Endothelial cell of umbilical vein (primary cell): ENCODE data around the gene PERCC1. TPM values are rescaled to one million over a fixed set of nuclear protein-coding genes. Genes with fewer than 3 reads are reported as not detected.

Experiments used
- BruUV-seq: library from RNA; stranded (reverse); fragments of 400-500 nt; replicated peaks from 2 replicates; lab custom pipeline; 2021; lab: Mats Ljungman, UMichigan
- CTCF ChIA-PET: fragments of 300-600, 350-600 bp; sonication (Branson Sonifier 250); formaldehyde crosslinking; loops from one replicate; lab custom pipeline; 2021; ENCODE audit warnings: antibody characterized with exemption, inconsistent platforms; lab: Charles Lee
- POLR2A ChIA-PET: fragments of 300-600, 350-600 bp; sonication (Branson Sonifier 250); formaldehyde crosslinking; loops from one replicate; lab custom pipeline; 2021; ENCODE audit warnings: antibody characterized with exemption, inconsistent platforms; lab: Charles Lee
- DNase-seq: peaks from one replicate; pipeline ENCODE4 v3.0.0-alpha.2; 2011; ENCODE audit warnings: low read depth, low spot score
- FAIRE-seq: peaks from 2 replicates; lab custom pipeline; 2011; peaks lifted over from hg19 to GRCh38; lab: Jason Lieb, UNC
- H2AFZ ChIP-seq: 2 replicates; pipeline ENCODE4 v1.6.0; 2012; ENCODE audit warnings: low read depth, low read length, control low read depth, inconsistent platforms
- H3K27ac ChIP-seq: 2 replicates; pipeline ENCODE4 v1.5.1; 2011; ENCODE audit warnings: low read depth, mild to moderate bottlenecking, control low read depth, low read length, moderate library complexity; ENCODE audit not compliant: insufficient read depth
- H3K27me3 ChIP-seq, 2 experiments: 2 replicates each; pipeline versions ENCODE4 v1.6.0 to v1.6.1; 2011; ENCODE audit warnings: low read length in 2 of 2, mixed read lengths in 1 of 2; ENCODE audit not compliant: control insufficient read depth in 2 of 2, insufficient read depth in 2 of 2
- H3K36me3 ChIP-seq, 2 experiments: 2 replicates in 1 of 2; 3 replicates in 1 of 2; pipeline ENCODE4 v1.5.1; 2011; ENCODE audit warnings: low read length in 2 of 2, mild to moderate bottlenecking in 1 of 2, moderate library complexity in 1 of 2; ENCODE audit not compliant: control insufficient read depth in 2 of 2, insufficient read depth in 2 of 2; ENCODE audit errors: extremely low read depth in 1 of 2
- H3K4me1 ChIP-seq: 3 replicates; pipeline ENCODE4 v1.5.1; 2011; ENCODE audit warnings: mild to moderate bottlenecking, low read length; ENCODE audit not compliant: control insufficient read depth, insufficient read depth; ENCODE audit errors: extremely low read depth
- H3K4me2 ChIP-seq: 2 replicates; pipeline ENCODE4 v1.6.1; 2011; ENCODE audit warnings: low read length, control low read depth, mixed read lengths; ENCODE audit not compliant: insufficient read depth
- H3K4me3 ChIP-seq, 3 experiments: fragments of 200-600 bp in 1 of 3; sonication (generic), shearing (Covaris generic) in 1 of 3; replicated peaks in 1 of 3; 2 replicates each; pipeline ENCODE4 v1.5.1; 2011 to 2016; ENCODE audit warnings: control low read depth in 3 of 3, low read length in 3 of 3, mild to moderate bottlenecking in 2 of 3, inconsistent platforms in 1 of 3, low read depth in 1 of 3, moderate library complexity in 1 of 3; ENCODE audit not compliant: insufficient read depth in 1 of 3
- H3K79me2 ChIP-seq: 2 replicates; pipeline ENCODE4 v1.6.0; 2012; ENCODE audit warnings: low read length, inconsistent platforms; ENCODE audit not compliant: control insufficient read depth, insufficient read depth
- H3K9ac ChIP-seq: replicated peaks from 2 replicates; pipeline ENCODE3; 2011; ENCODE audit warnings: low read length, control low read depth; ENCODE audit not compliant: insufficient read depth; ENCODE audit errors: extremely low read depth
- H3K9me1 ChIP-seq: replicated peaks from 3 replicates; pipeline ENCODE4 v1.6.0; 2011; ENCODE audit warnings: mild to moderate bottlenecking, low read length; ENCODE audit not compliant: control insufficient read depth, insufficient read depth; ENCODE audit errors: extremely low read depth
- H3K9me3 ChIP-seq: replicated peaks from 2 replicates; pipeline ENCODE4 v1.5.1; 2012; ENCODE audit warnings: low read length, inconsistent platforms; ENCODE audit not compliant: control insufficient read depth, insufficient read depth
- H4K20me1 ChIP-seq: replicated peaks from 2 replicates; pipeline ENCODE3; 2011; ENCODE audit warnings: mild to moderate bottlenecking, low read length; ENCODE audit not compliant: control insufficient read depth, insufficient read depth; ENCODE audit errors: extremely low read depth
- CTCF ChIP-seq, 2 donors: IDR thresholded peaks; 1 replicate in 1 of 2; 2 replicates in 1 of 2; pipeline ENCODE4 v1.5.1; 2011; ENCODE audit warnings: low read length in 2 of 2, mild to moderate bottlenecking in 2 of 2, moderate library complexity in 2 of 2, control low read depth in 1 of 2, inconsistent platforms in 1 of 2, low read depth in 1 of 2; ENCODE audit not compliant: insufficient read depth in 1 of 2; ENCODE audit errors: extremely low read depth in 1 of 2
- EZH2 ChIP-seq: IDR thresholded peaks from 2 replicates; pipeline ENCODE4 v1.6.1; 2012; ENCODE audit warnings: borderline replicate concordance, low read depth, mild to moderate bottlenecking, moderate library complexity, low read length, inconsistent platforms; ENCODE audit not compliant: severe bottlenecking
- FOS ChIP-seq: IDR thresholded peaks from 2 replicates; pipeline ENCODE4 v1.6.1; 2011; ENCODE audit warnings: mild to moderate bottlenecking, low read length, moderate library complexity, borderline replicate concordance; ENCODE audit not compliant: insufficient read depth
- GATA2 ChIP-seq: IDR thresholded peaks from 2 replicates; pipeline ENCODE4 v1.7.0; 2011; ENCODE audit warnings: low read depth, mild to moderate bottlenecking, moderate library complexity, mixed read lengths, low read length; ENCODE audit not compliant: insufficient read length, insufficient read depth
- JUN ChIP-seq: IDR thresholded peaks from 2 replicates; pipeline ENCODE4 v1.6.1; 2011; ENCODE audit warnings: borderline replicate concordance, low read depth; ENCODE audit not compliant: insufficient read length, insufficient read depth
- MAX ChIP-seq: IDR thresholded peaks from 2 replicates; pipeline ENCODE4 v1.6.1; 2011; ENCODE audit not compliant: insufficient read depth, insufficient read length
- MYC ChIP-seq: IDR thresholded peaks from one replicate; pipeline ENCODE4 v1.6.1; 2011; ENCODE audit warnings: mild to moderate bottlenecking, low read depth, low read length
- POLR2A ChIP-seq: IDR thresholded peaks from 2 replicates; pipeline ENCODE4 v1.6.1; 2012; ENCODE audit warnings: low read depth, mild to moderate bottlenecking, control low read depth, low read length
- POLR2AphosphoS5 ChIP-seq: IDR thresholded peaks from 2 replicates; pipeline ENCODE4 v1.6.1; 2012; ENCODE audit warnings: low read depth, mild to moderate bottlenecking, control low read depth, low read length, moderate library complexity; ENCODE audit not compliant: insufficient read depth
- dilution Hi-C: fragments of 300-500 bp; cut with MboI; formaldehyde crosslinking; loops from one replicate; pipeline ENCODE4 v1.15.0; 2019; ENCODE audit warnings: low sequenced_read_pairs; ENCODE audit not compliant: extremely low pct_ligation_motif_present
- intact Hi-C: fragments of 100-400 bp; cut with micrococcal nuclease; formaldehyde crosslinking; loops from one replicate; pipeline ENCODE4 v1.10.0; 2022
- polyA plus RNA-seq, 4 experiments: library from polyadenylated mRNA; depleted of rRNA in 3 of 4; stranded (reverse) in 3 of 4; unstranded in 1 of 4; fragments of >200 nt; gene quantifications; 2 replicates each; pipeline versions ENCODE4 v1.2.1 to v1.2.3, GENCODE V29; 2011 to 2012; ENCODE audit warnings: missing spikeins in 1 of 4
- total RNA-seq: library from RNA; stranded (reverse); gene quantifications from 2 replicates; pipeline ENCODE4 v1.2.3, GENCODE V29; 2021

The PERCC1 gene
- total and polyA plus RNA-seq, 2 donors (not counting 3 experiments of a cell fraction or from before 2014, with no cell fraction given), result not detected

GRCh38 chr16:1403733-1404132 is 27.1 kb upstream of the PERCC1 start:
- H3K9ac ChIP-seq, result no peak overlapping the region
- no peak for FAIRE-seq

More at GRCh38 chr16:1403733-1404132, 27.1 kb upstream of the PERCC1 start:
- Histone ChIP-seq H3K4me2 (no peak overlapping the region), H3K9me1 (no peaks in the 10 kb centered on the region), H3K9me3 (no peaks in the 10 kb centered on the region), H3K79me2 (no peaks in the 10 kb centered on the region), H3K27me3 (no peaks in the 10 kb centered on the region), H3K27ac (no peak overlapping the region), H3K36me3 (peaks cover 0 to 18% of the 10 kb centered on the region in 2 experiments), H3K4me1 (peaks cover 5% of the 10 kb centered on the region), H4K20me1 (no peaks in the 10 kb centered on the region), H3K4me3 (no peak overlapping the region), H2AFZ (no peak overlapping the region)
- TF ChIP-seq CTCF (IDR thresholded peaks at IDR 0.05; ENCODE audit: extremely low read depth in 1 of 2, insufficient read depth in 1 of 2, low read depth in 1 of 2, low read length in 2 of 2) (no peak), JUN (no peak), FOS (no peak), GATA2 (no peak), MAX (no peak), POLR2AphosphoS5 (no peak), EZH2 (no peak), MYC (no peak), POLR2A (no peak)
- dilution Hi-C loops (no loop called here), intact Hi-C loops (loop anchor here (10.0 kb wide), 1 partner anchor 99 kb away; the partner anchor contains the start of gene UBE2I)
- BruUV-seq, result no TSS peak
- POLR2A ChIA-PET, result no interaction called here
- CTCF ChIA-PET, result no interaction called here
- DNase-seq, result no peak
